Measurements from ENCODE around the gene IL36B.
"Not testable (repeated sequence)": the region's sequence is repeated elsewhere in the genome, so short reads cannot be mapped to it uniquely, and the experiment has no call there.

The IL36B gene

GRCh38 chr2:113052396-113052917 lies at the start of gene IL36B:
TSS of gene IL36B (minus strand) at chr2:113052867.
- DNase-seq = no peak

- DNase-seq = no peak
These were observed 49.5 kb upstream of the IL36B start for GRCh38 chr2:113102133-113102532.

- DNase-seq = no peak
These were observed 45.9 kb upstream of the IL36B start for GRCh38 chr2:113098532-113098931.

GRCh38 chr2:113098041-113098440 lies 45.4 kb upstream of the IL36B start:
- DNase-seq = no peak

- not testable (repeated sequence) for DNase-seq
These were observed 44.4 kb upstream of the IL36B start for GRCh38 chr2:113096842-113097618.

- DNase-seq = not testable (repeated sequence)
These were observed 43.6 kb upstream of the IL36B start for GRCh38 chr2:113096306-113096705.

GRCh38 chr2:113093613-113093977 lies 40.9 kb upstream of the IL36B start:
- no peak for DNase-seq

GRCh38 chr2:113092864-113093612 lies 40.4 kb upstream of the IL36B start:
- DNase-seq = no peak

GRCh38 chr2:113091231-113091896 lies 38.7 kb upstream of the IL36B start:
- no peak for DNase-seq

GRCh38 chr2:113089916-113090315 lies 37.2 kb upstream of the IL36B start:
- DNase-seq = no peak

GRCh38 chr2:113088213-113088992 lies 35.7 kb upstream of the IL36B start:
- no peak for DNase-seq

- no peak for DNase-seq
These were observed 32.9 kb upstream of the IL36B start for GRCh38 chr2:113085542-113085941.

GRCh38 chr2:113084249-113085000 lies 31.8 kb upstream of the IL36B start:
- DNase-seq = no peak

- DNase-seq = no peak
These were observed 30.6 kb upstream of the IL36B start for GRCh38 chr2:113083296-113083695.

GRCh38 chr2:113081488-113082210 lies 29.0 kb upstream of the IL36B start:
- no peak for DNase-seq

GRCh38 chr2:113080134-113080533 lies 27.5 kb upstream of the IL36B start:
- peak; percentile 46 for DNase-seq

- no peak for DNase-seq
These were observed 26.5 kb upstream of the IL36B start for GRCh38 chr2:113079131-113079530.

GRCh38 chr2:113078350-113078839 lies 25.7 kb upstream of the IL36B start:
- DNase-seq = no peak

- DNase-seq = no peak
These were observed 25.3 kb upstream of the IL36B start for GRCh38 chr2:113077921-113078320.

- DNase-seq = no peak
These were observed 24.4 kb upstream of the IL36B start for GRCh38 chr2:113076954-113077669.
